CD4-positive, alpha-beta T cell treated with Interleukin-2 at 100 ng/mL for 4 hours (primary cell): Measurements from ENCODE around the gene NT5E.
"Not testable (repeated sequence)": the region's sequence is repeated elsewhere in the genome, so short reads cannot be mapped to it uniquely, and the experiment has no call there.

Experiments used
- DNase-seq: peaks from one replicate; pipeline ENCODE4 v3.0.0-alpha.2; 2020; ENCODE audit warnings: low spot score

Gene NT5E

GRCh38 chr6:85449818-85450759, at the start of gene NT5E:
NT5E (plus strand) TSS chr6:85450083; CDS start chr6:85450140, 57 bp downstream.
- DNase-seq: no peak

- no peak for DNase-seq
These were observed 49.6 kb upstream of the NT5E start for GRCh38 chr6:85400331-85400730.

- no peak for DNase-seq
These were observed 48.5 kb upstream of the NT5E start for GRCh38 chr6:85401186-85402021.

- DNase-seq: no peak
These were observed 47.8 kb upstream of the NT5E start for GRCh38 chr6:85402071-85402470.

- DNase-seq: no peak
These were observed 47.0 kb upstream of the NT5E start for GRCh38 chr6:85402922-85403321.

- no peak for DNase-seq
These were observed 46.4 kb upstream of the NT5E start for GRCh38 chr6:85403331-85404015.

GRCh38 chr6:85404016-85404563, 45.8 kb upstream of the NT5E start:
- not testable (repeated sequence) for DNase-seq

- no peak for DNase-seq
These were observed 45.2 kb upstream of the NT5E start for GRCh38 chr6:85404564-85405174.

- DNase-seq: no peak
These were observed 44.6 kb upstream of the NT5E start for GRCh38 chr6:85405175-85405852.

- DNase-seq: no peak
These were observed 44.1 kb upstream of the NT5E start for GRCh38 chr6:85405853-85406198.

GRCh38 chr6:85406641-85407075, 43.2 kb upstream of the NT5E start:
- DNase-seq: no peak

- no peak for DNase-seq
These were observed 41.8 kb upstream of the NT5E start for GRCh38 chr6:85408039-85408438.

- DNase-seq: no peak
These were observed 36.9 kb upstream of the NT5E start for GRCh38 chr6:85412911-85413430.

GRCh38 chr6:85416049-85416448, 33.8 kb upstream of the NT5E start:
- no peak for DNase-seq

- no peak for DNase-seq
These were observed 33.1 kb upstream of the NT5E start for GRCh38 chr6:85416766-85417165.

GRCh38 chr6:85417336-85417735, 32.5 kb upstream of the NT5E start:
- DNase-seq: no peak

GRCh38 chr6:85418059-85418458, 31.8 kb upstream of the NT5E start:
- DNase-seq: no peak

GRCh38 chr6:85419046-85419759, 30.7 kb upstream of the NT5E start:
- no peak for DNase-seq

GRCh38 chr6:85420551-85420950, 29.3 kb upstream of the NT5E start:
- no peak for DNase-seq

GRCh38 chr6:85421181-85421580, 28.7 kb upstream of the NT5E start:
- DNase-seq: no peak
